CD4-positive, alpha-beta T cell (primary cell): ENCODE results near the gene LHFPL4. TPM values are rescaled to one million over a fixed set of nuclear protein-coding genes. Genes with fewer than 3 reads are reported as not detected.

Experiments used
- ATAC-seq: fragments of 200-7000 bp; cut with Tn5 transposase; one replicate; pipeline ENCODE4 v1.10.0; 2022; ENCODE audit warnings: mild to moderate bottlenecking; ENCODE audit not compliant: poor library complexity
- CTCF ChIA-PET: fragments of 350-600 bp; sonication (Branson Sonifier 250); formaldehyde crosslinking; loops from one replicate; lab custom pipeline; 2021; ENCODE audit warnings: antibody characterized with exemption, inconsistent platforms; lab: Charles Lee
- POLR2A ChIA-PET: fragments of 350-600 bp; sonication (Branson Sonifier 250); formaldehyde crosslinking; loops from one replicate; lab custom pipeline; 2021; ENCODE audit warnings: antibody characterized with exemption, inconsistent platforms; lab: Charles Lee
- DNase-seq, 14 experiments: peaks; one replicate each; pipeline ENCODE4 v3.0.0-alpha.2; 2013 to 2020; ENCODE audit warnings: mixed read lengths in 2 of 14
- H3K27ac ChIP-seq, 2 donors: one replicate each; pipeline versions ENCODE4 v1.5.1 to v1.7.0; 2013; ENCODE audit warnings: low read length in 2 of 2, low read depth in 1 of 2, mild to moderate bottlenecking in 1 of 2
- H3K27me3 ChIP-seq, 2 experiments: 1 replicate in 1 of 2; 2 replicates in 1 of 2; pipeline versions ENCODE4 v1.6.1 to v1.7.0; 2013; ENCODE audit warnings: low read length in 2 of 2, control low read depth in 1 of 2, mild to moderate bottlenecking in 1 of 2, moderate library complexity in 1 of 2; ENCODE audit not compliant: insufficient read depth in 2 of 2, control insufficient read depth in 1 of 2
- H3K36me3 ChIP-seq: one replicate; pipeline ENCODE4 v1.6.1; 2013; ENCODE audit warnings: low read length, control low read depth; ENCODE audit not compliant: insufficient read depth
- H3K4me1 ChIP-seq: one replicate; pipeline ENCODE4 v1.6.1; 2013; ENCODE audit warnings: low read length, control low read depth; ENCODE audit not compliant: insufficient read depth
- H3K4me3 ChIP-seq: one replicate; pipeline ENCODE4 v1.5.1; 2013; ENCODE audit warnings: mild to moderate bottlenecking, low read length, moderate library complexity
- H3K9me3 ChIP-seq, 2 experiments: 1 replicate in 1 of 2; 2 replicates in 1 of 2; pipeline versions ENCODE4 v1.6.1 to v1.7.0; 2013; ENCODE audit warnings: low read length in 2 of 2, mild to moderate bottlenecking in 2 of 2, control low read depth in 1 of 2, moderate library complexity in 1 of 2; ENCODE audit not compliant: control insufficient read depth in 1 of 2, insufficient read depth in 1 of 2
- H3K27ac Mint-ChIP-seq: one replicate; pipeline ENCODE4 v1.8.0; 2020; ENCODE audit warnings: mixed read lengths
- H3K27me3 Mint-ChIP-seq: one replicate; pipeline ENCODE4 v1.8.0; 2021; ENCODE audit warnings: mixed read lengths
- H3K36me3 Mint-ChIP-seq: one replicate; pipeline ENCODE4 v1.8.0; 2021; ENCODE audit warnings: low read depth, mixed read lengths
- H3K4me1 Mint-ChIP-seq: one replicate; pipeline ENCODE4 v1.8.0; 2021; ENCODE audit warnings: low read depth, mixed read lengths
- H3K4me3 Mint-ChIP-seq: one replicate; pipeline ENCODE4 v1.8.0; 2020; ENCODE audit warnings: mild to moderate bottlenecking, mixed read lengths
- H3K9me3 Mint-ChIP-seq: one replicate; pipeline ENCODE4 v1.8.0; 2020; ENCODE audit warnings: mixed read lengths
- CTCF ChIP-seq: fragments of 200-600 bp; IDR thresholded peaks from one replicate; pipeline ENCODE4 v1.8.0; 2022; ENCODE audit warnings: antibody characterized with exemption, mild to moderate bottlenecking
- intact Hi-C, 2 experiments: fragments of 100-400 bp; cut with DNase I in 1 of 2; cut with micrococcal nuclease in 1 of 2; formaldehyde crosslinking; loops; one replicate each; pipeline versions ENCODE4 v1.15.1 to v1.9.0; 2023 to 2025; cut with DNase I, micrococcal nuclease
- total RNA-seq, 174 experiments: library from RNA in 2 of 174; stranded (reverse) in 2 of 174; gene quantifications; one replicate each; pipeline ENCODE4 v1.2.3 and lab custom pipeline; 2021 to 2026

Gene LHFPL4
- total RNA-seq, 2 experiments from 2014 or later, result not detected

- no peak for TF ChIP-seq CTCF
- intact Hi-C loops, result no loop called here
- Mint-ChIP-seq H3K9me3 (no peaks in the 10 kb centered on the region), H3K4me1 (no peaks in the 10 kb centered on the region), H3K27me3 (peaks cover 27% of the 10 kb centered on the region), H3K36me3 (no peaks in the 10 kb centered on the region), H3K27ac (no peak overlapping the region), H3K4me3 (no peak overlapping the region)
- no peaks in the 10 kb centered on the region for H3K36me3 ChIP-seq
- ChIA-PET CTCF (no interaction called here), POLR2A (no interaction called here)
- ATAC-seq (no peak), DNase-seq (no peak)
- H3K4me1 ChIP-seq, result no peaks in the 10 kb centered on the region
- no peak overlapping the region for H3K27ac ChIP-seq
- peaks cover 0 to 4% of the 10 kb centered on the region in 2 experiments for H3K27me3 ChIP-seq
- no peaks in the 10 kb centered on the region for H3K9me3 ChIP-seq
- no peak overlapping the region for H3K4me3 ChIP-seq
Measured at GRCh38 chr3:9590282-9590791, 36.7 kb upstream of the LHFPL4 start.

- ChIA-PET POLR2A (no interaction called here), CTCF (no interaction called here)
- Mint-ChIP-seq H3K27me3 (peaks cover 8% of the 10 kb centered on the region), H3K9me3 (peaks cover 7% of the 10 kb centered on the region), H3K36me3 (no peaks in the 10 kb centered on the region), H3K27ac (no peak overlapping the region), H3K4me1 (no peaks in the 10 kb centered on the region), H3K4me3 (no peak overlapping the region)
- H3K9me3 ChIP-seq, result peaks cover 0 to 8% of the 10 kb centered on the region in 2 experiments
- H3K4me3 ChIP-seq, result no peak overlapping the region
- ATAC-seq, result no peak
- H3K27ac ChIP-seq, result no peak overlapping the region
- H3K4me1 ChIP-seq, result no peaks in the 10 kb centered on the region
- intact Hi-C loops, result no loop called here
- DNase-seq, result no peak
- H3K36me3 ChIP-seq, result no peaks in the 10 kb centered on the region
- no peaks in the 10 kb centered on the region for H3K27me3 ChIP-seq
- no peak for TF ChIP-seq CTCF
Measured at GRCh38 chr3:9583792-9584191, 30.2 kb upstream of the LHFPL4 start.

GRCh38 chr3:9583371-9583770, 29.7 kb upstream of the LHFPL4 start:
- Mint-ChIP-seq H3K36me3 (no peaks in the 10 kb centered on the region), H3K4me3 (no peak overlapping the region), H3K9me3 (peaks cover 7% of the 10 kb centered on the region), H3K4me1 (no peaks in the 10 kb centered on the region), H3K27me3 (peaks cover 8% of the 10 kb centered on the region), H3K27ac (no peak overlapping the region)
- ChIA-PET CTCF (no interaction called here), POLR2A (no interaction called here)
- H3K9me3 ChIP-seq, result peaks cover 0 to 8% of the 10 kb centered on the region in 2 experiments
- no peak overlapping the region for H3K27ac ChIP-seq
- ATAC-seq (no peak), DNase-seq (no peak)
- intact Hi-C loops, result no loop called here
- no peak overlapping the region for H3K4me3 ChIP-seq
- no peaks in the 10 kb centered on the region for H3K4me1 ChIP-seq
- no peaks in the 10 kb centered on the region for H3K27me3 ChIP-seq
- TF ChIP-seq CTCF, result no peak
- no peaks in the 10 kb centered on the region for H3K36me3 ChIP-seq
